Esophagus muscularis mucosa (tissue), 4 donors: ENCODE results near the gene TEX52. TPM values are rescaled to one million over a fixed set of nuclear protein-coding genes. Genes with fewer than 3 reads are reported as not detected.
"Not testable (repeated sequence)": the region's sequence is repeated elsewhere in the genome, so short reads cannot be mapped to it uniquely, and the experiment has no call there.

ENCODE experiments used
- DNase-seq: peaks from one replicate; pipeline ENCODE4 v3.0.0-alpha.2; 2017; ENCODE audit errors: extremely low spot score
- H3K27ac ChIP-seq, 4 donors: fragments of 200-600 bp; sonication (generic); replicated peaks in 1 of 4; 1 replicate in 3 of 4; 2 replicates in 1 of 4; pipeline ENCODE4 v1.5.1; 2016 to 2019; ENCODE audit warnings: mild to moderate bottlenecking in 1 of 4
- H3K27me3 ChIP-seq, 4 donors: fragments of 200-600 bp; sonication (generic); one replicate each; pipeline versions ENCODE4 v1.5.1 to v1.6.0; 2016 to 2019
- H3K36me3 ChIP-seq, 4 donors: fragments of 200-600 bp; sonication (generic); one replicate each; pipeline ENCODE4 v1.5.1; 2016 to 2019
- H3K4me1 ChIP-seq, 4 donors: fragments of 200-600 bp; sonication (generic); one replicate each; pipeline ENCODE4 v1.5.1; 2016 to 2019
- H3K4me3 ChIP-seq, 4 donors: fragments of 200-600 bp; sonication (generic); 1 replicate in 2 of 4; 2 replicates in 2 of 4; pipeline ENCODE4 v1.5.1; 2016 to 2019; ENCODE audit warnings: mild to moderate bottlenecking in 4 of 4, moderate library complexity in 1 of 4
- H3K9me3 ChIP-seq, 4 donors: fragments of 200-600 bp; sonication (generic); 1 replicate in 3 of 4; 2 replicates in 1 of 4; pipeline ENCODE4 v1.5.1; 2016 to 2019
- EP300 ChIP-seq: sonication (generic); formaldehyde crosslinking; IDR thresholded peaks from one replicate; pipeline ENCODE4 v1.6.1; 2017; ENCODE audit warnings: antibody characterized with exemption
- POLR2A ChIP-seq: fragments of 450-650 bp; IDR thresholded peaks from one replicate; pipeline ENCODE4 v1.6.1; 2017; ENCODE audit warnings: antibody characterized with exemption, moderate library complexity, mild to moderate bottlenecking, low read depth
- POLR2AphosphoS5 ChIP-seq, 2 donors: sonication (generic); formaldehyde crosslinking; IDR thresholded peaks; one replicate each; pipeline ENCODE4 v1.6.1; 2017; ENCODE audit warnings: antibody characterized with exemption in 2 of 2
- WGBS: methylation state at CpG from one replicate; pipeline ENCODE4 v1.1.5; 2018; 5-methylcytosine and 5-hydroxymethylcytosine counted together
- intact Hi-C: fragments of 100-400 bp; cut with DNase I; formaldehyde crosslinking; loops from one replicate; pipeline ENCODE4 v1.15.1; 2023
- total RNA-seq, 4 donors: library from RNA; depleted of rRNA; stranded (reverse); fragments of >200 nt; gene quantifications; one replicate each; pipeline versions ENCODE4 v1.1.0 to v1.2.1, GENCODE V29; 2016
- TF ChIP-seq, protein P1 (sequence below), 3 experiments: fragments of 200-600 bp in 2 of 3; fragments of 450-650 bp in 1 of 3; sonication (generic) in 2 of 3; IDR thresholded peaks; one replicate each; pipeline ENCODE4 v1.5.1; 2017 to 2019; ENCODE audit warnings: antibody characterized with exemption in 3 of 3, mild to moderate bottlenecking in 2 of 3, moderate library complexity in 1 of 3

The TEX52 gene
- total RNA-seq, 4 donors from 2014 or later: not detected

DNA sequence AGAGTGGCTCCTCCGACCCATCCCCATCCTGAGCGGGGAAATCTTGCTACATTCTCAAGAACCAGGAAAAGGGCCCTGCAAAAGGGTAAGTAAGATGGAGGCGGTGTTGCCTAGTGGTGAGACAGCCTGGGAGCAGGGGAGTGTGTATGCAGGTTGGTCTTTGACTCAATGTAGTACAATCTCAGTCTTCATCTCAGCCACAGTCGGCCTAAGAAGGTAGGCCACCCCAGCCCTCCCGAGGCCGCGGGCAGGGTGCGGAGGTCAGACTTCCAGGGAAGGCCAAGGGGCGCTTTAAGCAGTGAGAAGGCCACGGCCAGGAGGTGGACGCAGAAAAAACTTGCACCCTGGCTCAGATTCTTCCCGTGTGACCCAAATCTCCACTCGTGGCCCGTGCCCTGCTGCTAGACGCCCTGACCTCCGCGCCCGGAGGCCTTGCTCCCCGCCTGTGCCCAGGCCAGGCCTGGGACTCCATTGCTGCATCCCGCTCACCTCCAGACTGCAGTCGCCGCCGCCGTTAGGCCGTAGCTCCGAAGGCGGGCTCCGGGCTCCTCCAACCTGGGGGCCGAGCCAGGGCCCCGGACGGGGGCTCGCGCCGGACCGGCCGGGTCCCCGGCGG lies 19.7 kb upstream of the TEX52 start:
- intact Hi-C loops: no loop called here
- Histone ChIP-seq H3K36me3 (no peaks in the 10 kb centered on the region), H3K4me1 (peaks cover 6 to 27% (median 21%) of the 10 kb centered on the region in 4 donors), H3K27me3 (no peaks in the 10 kb centered on the region), H3K27ac (peak overlapping the region; percentile 88 to 93 (median 90)), H3K9me3 (no peaks in the 10 kb centered on the region), H3K4me3 (peak overlapping the region; percentile 72 to 94 (median 91))
- TF ChIP-seq POLR2AphosphoS5 (IDR thresholded peaks at IDR 0.05) (no peak), EP300 (no peak), POLR2A (no peak)
- TF ChIP-seq, protein P1, sequence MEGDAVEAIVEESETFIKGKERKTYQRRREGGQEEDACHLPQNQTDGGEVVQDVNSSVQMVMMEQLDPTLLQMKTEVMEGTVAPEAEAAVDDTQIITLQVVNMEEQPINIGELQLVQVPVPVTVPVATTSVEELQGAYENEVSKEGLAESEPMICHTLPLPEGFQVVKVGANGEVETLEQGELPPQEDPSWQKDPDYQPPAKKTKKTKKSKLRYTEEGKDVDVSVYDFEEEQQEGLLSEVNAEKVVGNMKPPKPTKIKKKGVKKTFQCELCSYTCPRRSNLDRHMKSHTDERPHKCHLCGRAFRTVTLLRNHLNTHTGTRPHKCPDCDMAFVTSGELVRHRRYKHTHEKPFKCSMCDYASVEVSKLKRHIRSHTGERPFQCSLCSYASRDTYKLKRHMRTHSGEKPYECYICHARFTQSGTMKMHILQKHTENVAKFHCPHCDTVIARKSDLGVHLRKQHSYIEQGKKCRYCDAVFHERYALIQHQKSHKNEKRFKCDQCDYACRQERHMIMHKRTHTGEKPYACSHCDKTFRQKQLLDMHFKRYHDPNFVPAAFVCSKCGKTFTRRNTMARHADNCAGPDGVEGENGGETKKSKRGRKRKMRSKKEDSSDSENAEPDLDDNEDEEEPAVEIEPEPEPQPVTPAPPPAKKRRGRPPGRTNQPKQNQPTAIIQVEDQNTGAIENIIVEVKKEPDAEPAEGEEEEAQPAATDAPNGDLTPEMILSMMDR (IDR thresholded peaks at IDR 0.05): no peak
- no peak for DNase-seq
- 37% methylated on average over 4 of the region's 38 CpGs for WGBS

DNA sequence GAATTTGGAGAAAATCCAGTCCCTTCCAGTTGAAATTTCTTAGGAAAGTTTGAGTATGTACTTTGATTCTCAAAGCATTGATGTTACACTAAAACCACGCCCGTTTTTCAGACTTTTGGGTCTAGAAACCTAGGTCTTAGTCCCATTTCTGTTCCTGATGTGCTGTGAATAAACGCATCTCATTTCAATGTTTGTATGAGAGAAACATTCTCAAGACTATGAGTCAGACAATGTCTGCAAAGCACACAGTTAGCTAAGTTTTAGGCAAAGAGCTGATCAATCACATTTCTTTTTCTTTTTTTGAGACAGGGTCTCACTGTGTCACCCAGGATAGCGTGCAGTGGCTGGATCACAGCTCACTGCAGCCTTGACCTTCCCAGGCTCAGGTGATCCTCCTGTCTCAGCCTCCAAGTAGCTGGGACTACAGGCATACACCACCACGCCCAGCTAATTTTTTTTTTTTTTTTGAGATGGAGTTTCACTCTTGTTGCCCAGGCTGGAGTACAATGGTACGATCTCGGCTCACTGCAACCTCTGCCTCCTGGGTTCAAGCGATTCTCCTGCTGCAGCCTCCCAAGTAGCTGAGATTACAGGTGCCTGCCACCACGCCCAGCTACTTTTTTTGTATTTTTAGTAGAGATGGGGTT lies 12.3 kb upstream of the TEX52 start:
- H3K36me3 ChIP-seq, DNase-seq, H3K27ac ChIP-seq, intact Hi-C loops, H3K4me3 ChIP-seq, H3K27me3 ChIP-seq, H3K4me1 ChIP-seq, H3K9me3 ChIP-seq: not testable (repeated sequence)
- 81% methylated on average over 9 of the region's 9 CpGs for WGBS

DNA sequence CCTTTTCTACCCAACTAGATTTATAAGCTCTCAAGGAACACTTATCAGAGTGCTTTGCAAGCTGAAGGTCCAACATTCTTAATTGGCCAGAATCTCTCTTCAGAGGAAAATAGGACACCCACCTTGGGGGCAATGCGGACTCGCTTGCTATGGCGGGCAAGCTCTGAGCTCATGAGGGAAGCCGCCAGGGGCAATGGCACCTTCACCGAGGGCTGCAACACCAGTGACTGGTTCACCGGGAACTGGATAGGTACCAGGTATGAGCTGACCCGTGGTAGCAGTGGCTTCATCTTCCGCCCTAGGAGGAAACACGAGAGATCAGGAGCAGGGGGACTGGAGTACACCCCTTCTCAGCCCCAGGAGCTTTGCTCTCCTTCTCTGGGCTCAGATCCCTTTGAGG lies 7.4 kb upstream of the TEX52 start:
- intact Hi-C loops: no loop called here
- no peaks in the 10 kb centered on the region for H3K27me3 ChIP-seq
- no peak for TF ChIP-seq EP300
- no peak for TF ChIP-seq POLR2A
- no peak for TF ChIP-seq POLR2AphosphoS5 (IDR thresholded peaks at IDR 0.05)
- TF ChIP-seq, protein P1 (IDR thresholded peaks at IDR 0.05): no peak
- H3K4me3 ChIP-seq: no peak overlapping the region
- H3K36me3 ChIP-seq: no peaks in the 10 kb centered on the region
- DNase-seq: no peak
- WGBS: 97% methylated on average over 8 of the region's 9 CpGs
- no peaks in the 10 kb centered on the region for H3K4me1 ChIP-seq
- no peak overlapping the region for H3K27ac ChIP-seq
- no peaks in the 10 kb centered on the region for H3K9me3 ChIP-seq

DNA sequence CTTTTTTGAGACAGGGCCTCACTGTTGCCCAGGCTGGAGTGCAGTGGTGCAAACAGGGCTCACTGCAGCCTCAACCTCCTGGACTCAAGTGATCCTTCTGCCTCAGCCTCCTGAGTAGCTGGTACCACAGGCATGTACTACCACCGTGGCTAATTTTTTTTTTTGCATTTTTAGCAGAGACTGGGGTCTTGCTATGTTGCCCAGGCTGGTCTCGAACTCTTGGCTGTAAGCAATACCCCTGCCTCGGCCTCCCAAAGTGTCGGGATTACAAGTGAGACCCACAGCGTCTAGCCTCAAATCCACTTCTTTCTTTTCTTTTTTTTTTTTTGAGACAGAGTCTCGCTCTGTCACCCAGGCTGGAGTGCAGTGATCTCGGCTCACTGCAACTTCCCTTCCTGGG lies 6.6 kb upstream of the TEX52 start:
- H3K4me3 ChIP-seq, DNase-seq, H3K4me1 ChIP-seq, H3K27me3 ChIP-seq, H3K36me3 ChIP-seq, H3K27ac ChIP-seq, H3K9me3 ChIP-seq, intact Hi-C loops: not testable (repeated sequence)
- WGBS: 96% methylated on average over 7 of the region's 7 CpGs

DNA sequence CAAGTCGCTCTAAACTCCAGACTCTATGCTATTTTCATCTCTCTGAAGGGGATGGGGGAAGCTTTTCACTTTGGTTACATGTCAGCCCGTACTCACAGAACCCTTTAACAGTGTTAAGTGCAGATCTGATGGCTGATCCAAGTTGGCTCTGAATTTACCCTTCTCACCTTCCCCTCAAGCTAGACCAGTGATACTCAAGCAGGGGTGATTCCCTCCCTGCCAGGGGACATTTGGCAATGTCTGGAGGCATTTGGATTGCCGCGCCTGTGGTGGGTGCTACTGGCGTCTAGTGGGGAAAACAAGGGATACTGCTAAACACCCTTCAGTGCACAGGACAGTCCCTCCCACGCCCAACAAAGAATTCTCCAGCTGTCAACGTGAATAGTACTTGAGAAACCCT lies 6.0 kb upstream of the TEX52 start:
- DNase-seq: no peak
- H3K4me1 ChIP-seq: no peaks in the 10 kb centered on the region
- no peak overlapping the region for H3K4me3 ChIP-seq
- TF ChIP-seq POLR2AphosphoS5 (IDR thresholded peaks at IDR 0.05) (no peak), EP300 (no peak), POLR2A (no peak)
- TF ChIP-seq, protein P1 (IDR thresholded peaks at IDR 0.05): no peak
- H3K27ac ChIP-seq: no peak overlapping the region
- H3K9me3 ChIP-seq: no peaks in the 10 kb centered on the region
- WGBS: 95% methylated on average over 7 of the region's 7 CpGs
- no peaks in the 10 kb centered on the region for H3K27me3 ChIP-seq
- peaks cover 0 to 7% (median 1%) of the 10 kb centered on the region in 4 donors for H3K36me3 ChIP-seq
- intact Hi-C loops: no loop called here

DNA sequence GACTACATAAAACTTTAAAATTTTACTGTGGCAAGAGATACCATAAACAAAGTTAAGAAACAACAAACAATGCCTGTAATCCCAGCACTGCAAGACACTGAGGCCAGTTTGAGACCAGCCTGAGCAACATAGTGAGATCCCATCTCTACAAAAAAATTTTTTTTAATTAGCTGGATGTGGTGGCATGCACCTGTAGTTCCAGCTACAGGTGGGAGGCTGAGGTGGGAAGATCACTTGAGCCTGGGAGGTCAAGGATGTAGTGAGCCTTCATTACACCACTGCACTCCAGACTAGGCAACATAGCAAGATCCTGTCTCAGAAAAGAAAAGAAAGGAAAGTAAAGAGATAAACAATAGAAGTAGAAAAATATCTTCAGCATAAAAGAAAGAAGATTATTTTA lies 3.3 kb upstream of the TEX52 start:
- no peak for DNase-seq
- Histone ChIP-seq H3K9me3 (no peaks in the 10 kb centered on the region), H3K4me1 (no peaks in the 10 kb centered on the region), H3K4me3 (no peak overlapping the region), H3K27me3 (no peaks in the 10 kb centered on the region), H3K27ac (no peak overlapping the region), H3K36me3 (peaks cover 0 to 11% (median 9%) of the 10 kb centered on the region in 4 donors)
- no peak for TF ChIP-seq POLR2AphosphoS5 (IDR thresholded peaks at IDR 0.05)
- TF ChIP-seq EP300: no peak
- no peak for TF ChIP-seq POLR2A
- TF ChIP-seq, protein P1 (IDR thresholded peaks at IDR 0.05): no peak
- intact Hi-C loops: no loop called here
